Neuronal stem cell (in vitro differentiated cells): Measurements from ENCODE around the gene UNC13A.

Experiments
- DNase-seq: peaks from one replicate; pipeline ENCODE4 v3.0.0-alpha.2; 2013; ENCODE audit warnings: low spot score
- H2AFZ ChIP-seq: one replicate; pipeline ENCODE4 v1.6.1; 2013; ENCODE audit warnings: mild to moderate bottlenecking, low read length, inconsistent platforms
- H2AK5ac ChIP-seq: 2 replicates; pipeline ENCODE4 v1.6.1; 2013; ENCODE audit warnings: low read depth, mild to moderate bottlenecking, inconsistent platforms, low read length, moderate library complexity, mixed read lengths
- H2BK120ac ChIP-seq: 2 replicates; pipeline ENCODE4 v1.6.1; 2013; ENCODE audit warnings: low read depth, mild to moderate bottlenecking, inconsistent platforms, low read length, moderate library complexity, mixed read lengths
- H2BK12ac ChIP-seq: one replicate; pipeline ENCODE4 v1.6.1; 2013; ENCODE audit warnings: low read length, inconsistent platforms
- H2BK15ac ChIP-seq: 2 replicates; pipeline ENCODE4 v1.6.1; 2013; ENCODE audit warnings: mild to moderate bottlenecking, low read length, inconsistent platforms, mixed read lengths
- H2BK5ac ChIP-seq: one replicate; pipeline ENCODE4 v1.6.1; 2013; ENCODE audit warnings: inconsistent platforms, mild to moderate bottlenecking, low read length, moderate library complexity
- H3K14ac ChIP-seq: one replicate; pipeline ENCODE4 v1.6.1; 2013; ENCODE audit warnings: low read length, inconsistent platforms
- H3K18ac ChIP-seq: 2 replicates; pipeline ENCODE4 v1.6.1; 2013; ENCODE audit warnings: low read length, inconsistent platforms
- H3K23ac ChIP-seq: 2 replicates; pipeline ENCODE4 v1.6.1; 2013; ENCODE audit warnings: low read depth, mild to moderate bottlenecking, mixed read lengths, low read length, inconsistent platforms; ENCODE audit not compliant: poor library complexity
- H3K27ac ChIP-seq: replicated peaks from 3 replicates; pipeline ENCODE4 v1.5.1; 2013; ENCODE audit warnings: low read length, inconsistent platforms
- H3K27me3 ChIP-seq, 3 experiments: 2 replicates each; pipeline ENCODE4 v1.6.1; 2013; ENCODE audit warnings: low read length in 3 of 3, mild to moderate bottlenecking in 2 of 3, inconsistent platforms in 1 of 3, low read depth in 1 of 3, mixed read lengths in 1 of 3, moderate library complexity in 1 of 3; ENCODE audit not compliant: control insufficient read depth in 3 of 3, insufficient read depth in 3 of 3
- H3K36me3 ChIP-seq, 2 donors: replicated peaks in 1 of 2; 2 replicates each; pipeline ENCODE4 v1.6.1; 2013; ENCODE audit warnings: low read length in 2 of 2; ENCODE audit not compliant: control insufficient read depth in 2 of 2, insufficient read depth in 2 of 2
- H3K4ac ChIP-seq: 2 replicates; pipeline ENCODE4 v1.6.1; 2013; ENCODE audit warnings: inconsistent platforms, mild to moderate bottlenecking, low read length, moderate library complexity
- H3K4me1 ChIP-seq, 2 donors: 1 replicate in 1 of 2; 2 replicates in 1 of 2; pipeline ENCODE4 v1.6.1; 2013; ENCODE audit warnings: low read length in 2 of 2, low read depth in 1 of 2; ENCODE audit not compliant: control insufficient read depth in 2 of 2, insufficient read depth in 1 of 2
- H3K4me2 ChIP-seq: one replicate; pipeline ENCODE4 v1.6.1; 2013; ENCODE audit warnings: mild to moderate bottlenecking, low read length, inconsistent platforms; ENCODE audit not compliant: insufficient read depth, poor library complexity, severe bottlenecking
- H3K4me3 ChIP-seq, 2 donors: 2 replicates each; pipeline ENCODE4 v1.5.1; 2013; ENCODE audit warnings: low read length in 2 of 2, mild to moderate bottlenecking in 2 of 2, inconsistent platforms in 1 of 2, moderate library complexity in 1 of 2
- H3K79me1 ChIP-seq: one replicate; pipeline ENCODE4 v1.6.1; 2013; ENCODE audit warnings: low read depth, mild to moderate bottlenecking, inconsistent platforms, low read length, moderate library complexity
- H3K9ac ChIP-seq: one replicate; pipeline ENCODE4 v1.6.1; 2013; ENCODE audit warnings: mild to moderate bottlenecking, low read depth, low read length, inconsistent platforms; ENCODE audit not compliant: poor library complexity
- H3K9me3 ChIP-seq, 2 donors: replicated peaks in 1 of 2; 2 replicates each; pipeline versions ENCODE3 to v1.6.1; 2013; ENCODE audit warnings: low read length in 2 of 2, mild to moderate bottlenecking in 2 of 2, inconsistent platforms in 1 of 2, low read depth in 1 of 2, mixed read lengths in 1 of 2, moderate library complexity in 1 of 2; ENCODE audit not compliant: control insufficient read depth in 2 of 2, insufficient read depth in 1 of 2
- H4K8ac ChIP-seq: one replicate; pipeline ENCODE4 v1.6.1; 2013; ENCODE audit warnings: low read depth, mild to moderate bottlenecking, inconsistent platforms, low read length, moderate library complexity
- H4K91ac ChIP-seq: one replicate; pipeline ENCODE4 v1.6.1; 2013; ENCODE audit warnings: low read length, low read depth, mild to moderate bottlenecking, inconsistent platforms; ENCODE audit not compliant: poor library complexity
- WGBS, 2 donors: extraction: QIAGEN DNeasy Blood & Tissue Kit; methylation state at CpG; one replicate each; pipeline ENCODE4 v1.1.7; 2013; ENCODE audit warnings: missing lambda C conversion rate in 2 of 2, mixed read lengths in 1 of 2; ENCODE audit not compliant: insufficient read length in 2 of 2, insufficient replicate concordance in 1 of 2; ENCODE audit errors: extremely low coverage in 2 of 2; 5-methylcytosine and 5-hydroxymethylcytosine counted together

UNC13A gene

GRCh38 chr19:17645339-17645963 is 42.7 kb downstream of the UNC13A start:
- Histone ChIP-seq H4K8ac (no peak overlapping the region), H3K18ac (peak overlapping the region; percentile 25), H3K79me1 (peaks cover 2% of the 10 kb centered on the region), H3K23ac (no peak overlapping the region), H2BK120ac (no peak overlapping the region), H3K27ac (no peak overlapping the region), H3K4me1 (no peaks in the 10 kb centered on the region), H3K14ac (no peak overlapping the region), H3K4me3 (no peak overlapping the region), H2BK15ac (no peak overlapping the region), H2AFZ (no peak overlapping the region), H4K91ac (no peak overlapping the region), H3K4ac (no peak overlapping the region), H3K27me3 (no peaks in the 10 kb centered on the region), H3K4me2 (no peak overlapping the region), H3K36me3 (peaks cover 0 to 36% of the 10 kb centered on the region in 2 donors), H2BK5ac (no peak overlapping the region), H2BK12ac (no peak overlapping the region), H3K9me3 (peaks cover 0 to 1% of the 10 kb centered on the region in 2 donors), H2AK5ac (peak overlapping the region; percentile 19), H3K9ac (peak overlapping the region; percentile 73)
- WGBS, 2 donors = no CpG with 5 or more reads among the region's 20 CpGs
- DNase-seq = no peak

GRCh38 chr19:17642656-17643055 is 45.5 kb downstream of the UNC13A start:
- Histone ChIP-seq H3K9me3 (peaks cover 0 to 1% of the 10 kb centered on the region in 2 donors), H3K14ac (no peak overlapping the region), H2AK5ac (no peak overlapping the region), H3K4me1 (no peaks in the 10 kb centered on the region), H3K4me2 (no peak overlapping the region), H3K36me3 (peaks cover 0 to 51% of the 10 kb centered on the region in 2 donors), H3K27me3 (no peaks in the 10 kb centered on the region), H2BK120ac (no peak overlapping the region), H3K23ac (no peak overlapping the region), H2BK5ac (no peak overlapping the region), H4K91ac (no peak overlapping the region), H2BK15ac (no peak overlapping the region), H2AFZ (no peak overlapping the region), H3K27ac (no peak overlapping the region), H3K18ac (no peak overlapping the region), H2BK12ac (no peak overlapping the region), H3K4ac (no peak overlapping the region), H3K4me3 (no peak overlapping the region), H4K8ac (no peak overlapping the region), H3K79me1 (peaks cover 2% of the 10 kb centered on the region), H3K9ac (no peak overlapping the region)
- no CpG with 5 or more reads among the region's 8 CpGs for WGBS, 2 donors
- DNase-seq = no peak

GRCh38 chr19:17641846-17642245 is 46.3 kb downstream of the UNC13A start:
- Histone ChIP-seq H2BK12ac (no peak overlapping the region), H3K14ac (no peak overlapping the region), H3K4me1 (no peaks in the 10 kb centered on the region), H3K79me1 (no peaks in the 10 kb centered on the region), H3K9ac (no peak overlapping the region), H3K4me3 (no peak overlapping the region), H3K9me3 (peaks cover 0 to 1% of the 10 kb centered on the region in 2 donors), H2BK15ac (no peak overlapping the region), H3K23ac (no peak overlapping the region), H3K36me3 (peaks cover 0 to 45% of the 10 kb centered on the region in 2 donors), H2AK5ac (no peak overlapping the region), H4K91ac (no peak overlapping the region), H3K4ac (no peak overlapping the region), H2AFZ (no peak overlapping the region), H2BK5ac (no peak overlapping the region), H3K18ac (no peak overlapping the region), H3K27me3 (no peaks in the 10 kb centered on the region), H3K27ac (no peak overlapping the region), H4K8ac (no peak overlapping the region), H2BK120ac (no peak overlapping the region), H3K4me2 (no peak overlapping the region)
- DNase-seq = no peak
- WGBS, 2 donors = 100% methylated on average over 1 of the region's 1 CpG; no CpG with 5 or more reads in 1 of the 2 donors

GRCh38 chr19:17641181-17641580 is 47.0 kb downstream of the UNC13A start:
- H4K91ac ChIP-seq = no peak overlapping the region
- H3K4me3 ChIP-seq = no peak overlapping the region
- WGBS, 2 donors = no CpG with 5 or more reads among the region's 15 CpGs
- no peaks in the 10 kb centered on the region for H3K79me1 ChIP-seq
- H2BK15ac ChIP-seq = no peak overlapping the region
- no peak overlapping the region for H2AFZ ChIP-seq
- H2BK12ac ChIP-seq = no peak overlapping the region
- no peak overlapping the region for H3K9ac ChIP-seq
- H3K14ac ChIP-seq = no peak overlapping the region
- H4K8ac ChIP-seq = no peak overlapping the region
- H2BK5ac ChIP-seq = no peak overlapping the region
- no peaks in the 10 kb centered on the region for H3K27me3 ChIP-seq
- H3K9me3 ChIP-seq = peaks cover 0 to 1% of the 10 kb centered on the region in 2 donors
- no peak overlapping the region for H2BK120ac ChIP-seq
- peaks cover 0 to 48% of the 10 kb centered on the region in 2 donors for H3K36me3 ChIP-seq
- H3K4ac ChIP-seq = no peak overlapping the region
- H3K4me2 ChIP-seq = no peak overlapping the region
- H3K27ac ChIP-seq = no peak overlapping the region
- DNase-seq = no peak
- no peak overlapping the region for H3K23ac ChIP-seq
- no peak overlapping the region for H2AK5ac ChIP-seq
- H3K18ac ChIP-seq = peak overlapping the region; percentile 22
- no peaks in the 10 kb centered on the region for H3K4me1 ChIP-seq
